HG02678 (cell line): ENCODE data around the gene ADGRG2.

Experiments
- ATAC-seq: cut with Tn5 transposase; IDR thresholded peaks from one replicate; pipeline ENCODE4 v1.9.1; 2021; ENCODE audit warnings: mild to moderate bottlenecking, moderate library complexity; ENCODE audit not compliant: unreplicated experiment

Gene ADGRG2, protein sequence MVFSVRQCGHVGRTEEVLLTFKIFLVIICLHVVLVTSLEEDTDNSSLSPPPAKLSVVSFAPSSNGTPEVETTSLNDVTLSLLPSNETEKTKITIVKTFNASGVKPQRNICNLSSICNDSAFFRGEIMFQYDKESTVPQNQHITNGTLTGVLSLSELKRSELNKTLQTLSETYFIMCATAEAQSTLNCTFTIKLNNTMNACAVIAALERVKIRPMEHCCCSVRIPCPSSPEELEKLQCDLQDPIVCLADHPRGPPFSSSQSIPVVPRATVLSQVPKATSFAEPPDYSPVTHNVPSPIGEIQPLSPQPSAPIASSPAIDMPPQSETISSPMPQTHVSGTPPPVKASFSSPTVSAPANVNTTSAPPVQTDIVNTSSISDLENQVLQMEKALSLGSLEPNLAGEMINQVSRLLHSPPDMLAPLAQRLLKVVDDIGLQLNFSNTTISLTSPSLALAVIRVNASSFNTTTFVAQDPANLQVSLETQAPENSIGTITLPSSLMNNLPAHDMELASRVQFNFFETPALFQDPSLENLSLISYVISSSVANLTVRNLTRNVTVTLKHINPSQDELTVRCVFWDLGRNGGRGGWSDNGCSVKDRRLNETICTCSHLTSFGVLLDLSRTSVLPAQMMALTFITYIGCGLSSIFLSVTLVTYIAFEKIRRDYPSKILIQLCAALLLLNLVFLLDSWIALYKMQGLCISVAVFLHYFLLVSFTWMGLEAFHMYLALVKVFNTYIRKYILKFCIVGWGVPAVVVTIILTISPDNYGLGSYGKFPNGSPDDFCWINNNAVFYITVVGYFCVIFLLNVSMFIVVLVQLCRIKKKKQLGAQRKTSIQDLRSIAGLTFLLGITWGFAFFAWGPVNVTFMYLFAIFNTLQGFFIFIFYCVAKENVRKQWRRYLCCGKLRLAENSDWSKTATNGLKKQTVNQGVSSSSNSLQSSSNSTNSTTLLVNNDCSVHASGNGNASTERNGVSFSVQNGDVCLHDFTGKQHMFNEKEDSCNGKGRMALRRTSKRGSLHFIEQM

DNA sequence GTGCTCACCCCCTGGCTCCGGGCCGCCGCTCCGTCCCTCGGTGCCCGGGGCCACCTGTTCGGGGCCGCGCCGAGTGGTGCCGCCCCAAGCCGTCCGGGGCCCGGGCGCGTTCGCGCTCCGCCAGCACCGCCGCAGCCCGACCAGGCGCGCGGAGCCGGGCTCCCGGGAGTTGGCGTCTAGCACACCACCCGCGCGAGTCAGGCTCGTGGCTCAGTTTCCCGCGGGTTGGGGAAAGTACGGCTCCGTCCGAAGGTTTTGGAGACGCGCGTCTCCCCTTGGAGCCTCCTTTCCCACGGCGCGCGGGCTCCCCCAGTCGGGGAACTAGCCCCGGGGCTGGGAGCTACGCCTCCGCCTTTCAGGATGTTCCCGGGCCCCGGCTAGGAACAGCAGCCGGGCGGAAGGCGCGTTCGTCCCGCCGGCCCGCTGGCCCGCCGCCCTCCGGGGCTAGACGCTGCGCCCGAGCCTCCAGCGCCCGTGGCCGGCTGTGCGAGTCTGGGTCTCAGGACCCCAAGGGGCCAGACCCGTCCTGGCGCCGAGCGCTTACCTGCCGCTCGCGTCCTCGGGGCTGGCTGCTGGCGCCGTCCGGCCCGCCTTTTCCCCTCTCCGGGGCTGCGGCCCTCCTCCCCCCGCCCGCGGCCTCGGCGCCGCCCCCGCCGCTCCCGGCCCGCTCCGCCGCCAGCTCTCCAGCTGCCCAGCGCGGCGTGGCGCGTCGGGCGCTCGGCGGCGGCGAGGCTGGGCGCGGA is at the start of gene ADGRG2:
ADGRG2 (minus strand) TSS at position 571 of the 743 bp plus-strand sequence. CDS start 53,634 bp downstream, outside the sequence.
- no peak for ATAC-seq

- ATAC-seq: no peak
Measured at GRCh38 chrX:19168609-19169008, 46.3 kb upstream of the ADGRG2 start.

GRCh38 chrX:19162851-19163250 is 40.6 kb upstream of the ADGRG2 start:
- ATAC-seq: no peak

DNA sequence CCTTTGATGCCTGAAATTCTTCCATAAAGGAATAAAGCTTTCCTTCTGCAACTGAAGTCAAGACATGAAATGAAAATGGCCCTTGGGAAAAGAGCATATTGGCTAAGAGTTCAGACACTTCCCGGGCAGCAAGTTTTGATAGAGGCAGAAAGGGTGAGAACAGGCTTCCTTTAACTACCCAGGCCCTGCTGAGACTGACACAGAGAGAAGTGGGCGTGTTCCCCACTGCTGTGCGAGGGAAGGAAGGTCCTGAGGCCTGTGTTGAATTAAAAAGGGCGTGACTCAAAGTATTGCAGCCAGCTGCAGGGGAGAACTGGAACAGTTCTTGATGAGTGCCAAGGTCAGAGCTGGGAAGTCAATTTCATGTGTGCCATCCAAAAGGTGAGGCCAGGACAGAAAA is 33.9 kb upstream of the ADGRG2 start:
- ATAC-seq: no peak

DNA sequence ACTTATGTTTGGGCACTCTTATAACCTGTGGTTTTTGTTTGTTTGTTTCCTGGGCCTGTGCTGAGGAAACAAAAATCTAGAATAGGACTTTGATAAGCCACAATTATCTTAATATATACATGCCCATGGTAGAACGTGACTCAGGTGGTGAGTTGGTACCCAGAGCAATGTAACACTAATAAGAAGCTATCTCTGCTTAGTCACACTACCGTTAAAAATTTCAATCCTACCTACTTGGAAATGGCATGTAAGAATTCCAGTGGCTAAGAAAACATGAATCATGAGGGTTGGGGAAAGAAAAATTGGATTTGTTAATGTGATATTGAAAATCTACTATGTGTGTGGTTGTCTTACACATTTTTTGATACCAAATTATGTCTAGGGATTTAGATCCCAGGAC is 30.5 kb upstream of the ADGRG2 start:
- ATAC-seq: no peak

- ATAC-seq: no peak
Measured at GRCh38 chrX:19137067-19137466, 14.8 kb upstream of the ADGRG2 start.

GRCh38 chrX:19133784-19134183 is 11.5 kb upstream of the ADGRG2 start:
- ATAC-seq: no peak

GRCh38 chrX:19133231-19133630 is 11.0 kb upstream of the ADGRG2 start:
- no peak for ATAC-seq

- ATAC-seq: no peak
Measured at GRCh38 chrX:19130628-19131027, 8.4 kb upstream of the ADGRG2 start.

DNA sequence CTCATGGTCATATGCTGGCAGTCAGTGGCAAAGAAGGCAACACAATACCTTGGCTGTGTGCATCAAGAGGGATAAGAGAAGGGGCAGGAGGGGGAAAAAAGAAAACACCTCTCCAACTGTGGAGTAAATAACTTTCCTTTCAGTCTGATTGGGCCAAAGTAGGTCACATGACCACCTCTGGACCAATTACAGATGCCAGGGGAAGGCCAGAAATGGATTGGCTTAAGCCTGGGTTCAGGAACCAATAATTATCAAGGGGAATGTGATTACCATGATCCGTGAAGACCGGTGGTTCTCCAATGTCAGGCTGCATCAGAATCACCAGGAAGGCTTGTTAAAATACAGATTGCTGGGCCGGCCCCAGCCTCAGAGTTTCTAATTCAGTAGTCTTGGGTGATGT is 7.4 kb upstream of the ADGRG2 start:
- ATAC-seq: no peak

- ATAC-seq: no peak
Measured at GRCh38 chrX:19127649-19128168, 5.4 kb upstream of the ADGRG2 start.

- ATAC-seq: no peak
Measured at GRCh38 chrX:19122641-19123009, 357 bp upstream of the ADGRG2 start.

DNA sequence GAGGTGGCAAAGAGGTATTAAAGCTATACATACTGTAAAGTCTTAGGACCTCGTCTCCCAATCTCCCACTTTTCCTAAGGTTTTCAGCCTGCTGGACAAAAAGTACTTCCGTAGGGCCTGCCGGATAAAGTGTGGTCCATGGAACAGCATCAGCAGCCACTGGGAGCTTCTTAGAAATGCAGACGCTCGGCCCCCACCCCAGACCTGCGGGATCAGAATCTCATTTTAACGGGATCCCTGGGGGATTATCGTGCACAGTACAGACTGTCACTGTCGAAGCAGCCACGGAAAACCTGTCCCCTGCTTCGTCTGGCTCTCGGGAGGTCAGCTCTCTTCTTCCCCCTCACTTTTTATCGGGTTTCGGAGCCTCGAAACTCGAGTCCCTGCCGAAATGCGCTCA is 802 bp downstream of the ADGRG2 start:
- no peak for ATAC-seq

DNA sequence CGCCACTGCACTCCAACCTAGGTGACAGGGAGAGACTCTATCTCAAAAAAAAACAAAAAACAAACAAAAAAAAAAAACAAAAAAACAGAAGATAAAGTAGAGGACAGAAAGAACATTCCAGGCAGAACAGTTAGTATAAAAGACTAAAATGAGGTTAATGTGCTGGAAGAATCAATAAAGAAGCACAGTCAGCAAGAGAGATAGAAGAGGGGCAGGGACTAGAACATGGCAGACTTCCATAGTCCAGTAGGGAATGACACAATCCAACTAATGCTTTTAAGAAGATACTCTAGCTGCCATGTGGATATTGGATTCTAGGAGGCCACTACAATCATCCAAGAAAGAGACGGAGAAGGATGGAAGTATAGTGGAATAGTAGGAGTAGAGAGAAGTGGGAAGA is 11.6 kb downstream of the ADGRG2 start:
- ATAC-seq: no peak

GRCh38 chrX:19107035-19107434 is 15.2 kb downstream of the ADGRG2 start:
- no peak for ATAC-seq

GRCh38 chrX:19100586-19100985 is 21.7 kb downstream of the ADGRG2 start:
- no peak for ATAC-seq

DNA sequence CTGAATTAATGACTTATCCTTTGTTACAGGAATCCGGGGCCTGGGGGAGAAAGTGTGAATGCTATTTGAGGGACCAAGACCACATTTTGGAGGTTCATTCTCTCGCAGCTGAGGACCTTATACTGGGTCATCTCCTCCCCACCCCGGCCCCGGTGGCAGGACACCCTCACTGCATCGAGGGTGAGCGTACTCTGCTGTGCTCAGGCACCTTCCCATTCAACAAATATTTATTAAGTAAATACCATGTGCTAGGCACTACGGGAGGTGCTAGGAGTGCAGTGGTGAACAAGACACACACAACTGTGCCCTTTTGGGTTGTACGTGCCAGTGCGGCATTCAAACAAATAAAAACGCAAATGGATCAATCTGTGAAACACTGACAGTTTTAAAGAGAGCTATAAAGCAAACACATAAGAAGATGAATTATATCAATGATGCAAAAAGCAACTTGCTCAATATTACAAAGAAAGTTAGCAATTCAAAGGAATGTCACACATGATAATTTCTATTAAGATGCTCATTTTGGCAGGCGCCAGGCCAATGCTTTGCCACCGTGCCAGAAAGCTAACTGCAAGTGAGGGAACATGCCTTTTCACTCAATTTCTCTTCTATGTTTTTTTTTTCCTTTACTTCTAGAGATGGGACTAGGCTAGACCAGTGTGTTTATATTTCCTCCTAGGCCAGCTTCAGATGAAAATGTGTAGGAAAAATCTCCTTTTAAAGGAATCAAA is 24.6 kb downstream of the ADGRG2 start:
- no peak for ATAC-seq

DNA sequence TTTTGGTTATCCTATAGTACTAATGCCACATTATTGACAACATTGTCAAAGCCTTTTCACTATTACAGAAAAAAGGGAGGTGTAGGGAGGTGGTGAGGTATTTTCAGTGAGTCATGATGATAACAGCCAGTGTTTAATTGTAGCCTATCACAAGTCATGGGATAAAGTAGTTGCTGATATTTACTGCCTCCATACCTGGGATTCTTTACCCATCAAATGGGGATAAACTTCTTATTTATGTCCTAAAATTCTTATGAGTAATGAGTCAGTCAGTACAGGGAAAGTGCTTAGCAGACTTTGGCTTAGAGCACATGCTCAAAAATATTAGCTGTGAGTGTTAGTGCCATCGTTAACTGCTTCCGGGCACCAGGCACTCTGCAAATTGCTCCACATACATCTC is 25.7 kb downstream of the ADGRG2 start:
- no peak for ATAC-seq

DNA sequence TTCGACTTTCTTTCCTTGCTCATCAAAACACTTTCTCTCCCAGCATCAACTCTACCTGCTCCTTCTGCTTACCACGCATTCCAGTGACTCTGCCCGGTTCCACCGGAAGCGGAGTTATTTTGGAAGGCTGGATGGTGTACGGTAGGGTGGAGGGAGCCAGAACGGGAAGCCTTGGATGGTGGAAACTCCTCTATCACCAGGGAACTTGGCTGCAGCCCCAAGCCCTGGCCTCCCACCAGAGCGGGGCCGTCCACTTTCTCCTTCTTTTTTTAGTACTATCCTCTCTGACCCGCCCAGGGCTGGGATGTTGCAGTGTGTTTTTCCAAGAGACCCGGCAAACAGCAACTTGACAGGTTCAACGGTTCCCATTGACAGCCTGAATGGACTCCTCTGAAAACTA is 27.6 kb downstream of the ADGRG2 start:
- ATAC-seq: no peak

GRCh38 chrX:19091596-19091995 is 30.7 kb downstream of the ADGRG2 start:
- no peak for ATAC-seq
